Measurements from ENCODE around the gene L1TD1.

- no peak for TF ChIP-seq CTCF (IDR thresholded peaks at IDR 0.05 in 4 of 5, conservative IDR thresholded peaks at IDR 0.05 in 1 of 5)
- no peak for TF ChIP-seq POLR2A (IDR thresholded peaks at IDR 0.05)
Measured at GRCh38 chr1:62181532-62181931, 13.1 kb upstream of the L1TD1 start.
